GM23248 (cell line): ENCODE results near the gene PDE3B. TPM values are rescaled to one million over a fixed set of nuclear protein-coding genes. Genes with fewer than 3 reads are reported as not detected.

ENCODE experiments used
- DNase-seq: peaks from one replicate; pipeline ENCODE4 v3.0.0-alpha.2; 2015
- H2AFZ ChIP-seq: fragments of 200-600 bp; sonication (generic); 2 replicates; pipeline ENCODE4 v1.6.1; 2016; ENCODE audit warnings: antibody characterized with exemption
- H3F3A ChIP-seq: fragments of 200-600 bp; sonication (generic); 2 replicates; pipeline ENCODE4 v1.6.1; 2016; ENCODE audit warnings: mild to moderate bottlenecking, antibody characterized with exemption, mixed run types; ENCODE audit not compliant: insufficient read depth
- H3K27ac ChIP-seq: fragments of 200-600 bp; sonication (generic); 2 replicates; pipeline ENCODE4 v1.5.1; 2016; ENCODE audit warnings: mild to moderate bottlenecking
- H3K27me3 ChIP-seq: fragments of 200-600 bp; sonication (generic); replicated peaks from 2 replicates; pipeline ENCODE4 v1.6.1; 2016; ENCODE audit warnings: mild to moderate bottlenecking; ENCODE audit not compliant: insufficient read depth
- H3K36me3 ChIP-seq: fragments of 200-600 bp; sonication (generic); 2 replicates; pipeline ENCODE4 v1.6.1; 2016; ENCODE audit warnings: low read depth, mild to moderate bottlenecking
- H3K4me1 ChIP-seq: fragments of 200-600 bp; sonication (generic); 2 replicates; pipeline ENCODE4 v1.6.1; 2016; ENCODE audit warnings: mild to moderate bottlenecking; ENCODE audit not compliant: insufficient read depth
- H3K4me2 ChIP-seq: fragments of 200-600 bp; sonication (generic); one replicate; pipeline ENCODE4 v1.6.1; 2016; ENCODE audit warnings: mild to moderate bottlenecking; ENCODE audit not compliant: unreplicated experiment
- H3K4me3 ChIP-seq: fragments of 200-600 bp; sonication (generic); 2 replicates; pipeline ENCODE4 v1.5.1; 2016; ENCODE audit warnings: mild to moderate bottlenecking
- H3K79me2 ChIP-seq: fragments of 200-600 bp; sonication (generic); 2 replicates; pipeline ENCODE4 v1.6.1; 2016; ENCODE audit warnings: mild to moderate bottlenecking; ENCODE audit not compliant: insufficient read depth
- H3K9ac ChIP-seq: fragments of 200-600 bp; sonication (generic); 2 replicates; pipeline ENCODE4 v1.6.1; 2016; ENCODE audit warnings: mild to moderate bottlenecking
- H3K9me2 ChIP-seq: fragments of 200-600 bp; sonication (generic); 2 replicates; pipeline ENCODE4 v1.6.1; 2016; ENCODE audit warnings: mixed run types, mild to moderate bottlenecking, moderate library complexity; ENCODE audit not compliant: insufficient read depth
- H3K9me3 ChIP-seq: fragments of 200-600 bp; sonication (generic); one replicate; pipeline ENCODE4 v1.6.1; 2017; ENCODE audit warnings: low read depth
- H4K20me1 ChIP-seq: fragments of 200-600 bp; sonication (generic); 2 replicates; pipeline ENCODE4 v1.6.0; 2016; ENCODE audit not compliant: insufficient read depth
- EZH2 ChIP-seq: fragments of 200-600 bp; sonication (generic); IDR thresholded peaks from 2 replicates; pipeline ENCODE4 v1.6.1; 2018; ENCODE audit warnings: antibody characterized with exemption, mild to moderate bottlenecking; ENCODE audit not compliant: insufficient read depth, poor library complexity, severe bottlenecking
- EZH2phosphoT487 ChIP-seq: fragments of 200-600 bp; sonication (generic); IDR thresholded peaks from 2 replicates; pipeline ENCODE4 v1.6.1; 2018; ENCODE audit warnings: antibody characterized with exemption, moderate library complexity, mild to moderate bottlenecking, low read depth; ENCODE audit not compliant: insufficient read depth
- WGBS, 2 experiments: methylation state at CpG; one replicate each; pipeline ENCODE4 v1.1.6; 2015 to 2017; ENCODE audit warnings: low lambda C conversion rate in 2 of 2, low coverage in 1 of 2; ENCODE audit errors: missing lambda C conversion rate in 2 of 2; 5-methylcytosine and 5-hydroxymethylcytosine counted together
- in situ Hi-C: fragments of 300-500 bp; cut with MboI; formaldehyde crosslinking; loops from 2 replicates; pipeline ENCODE4 v1.15.0; 2020
- polyA plus RNA-seq: library from polyadenylated mRNA; unstranded; fragments of >200 nt; fragmentation: Nextera tagmentation; extraction: Ambion mirVana; gene quantifications from 2 replicates; pipeline ENCODE4 v1.2.1, GENCODE V29; 2016
- small RNA-seq: library from RNA; depleted of rRNA; stranded (forward); fragments of <200 nt; gene quantifications from one replicate; pipeline ENCODE3, GENCODE V24; 2014; ENCODE audit warnings: low read depth, low replicate concordance
- total RNA-seq: library from RNA; depleted of rRNA; stranded (reverse); fragments of >200 nt; shearing (Covaris generic); gene quantifications from 2 replicates; pipeline ENCODE4 v1.2.3, GENCODE V29; 2014; rRNA removed

The PDE3B gene
- total and polyA plus RNA-seq, 2 experiments from 2014 or later: not detected

GRCh38 chr11:14907411-14908213 lies 264.0 kb downstream of the PDE3B start:
- H3K4me1 ChIP-seq: no peaks in the 10 kb centered on the region; the same call in 1 of the 2 replicates
- no peaks in the 10 kb centered on the region for H3K9me3 ChIP-seq
- H3K4me3 ChIP-seq: no peak overlapping the region
- peaks cover 13% of the 10 kb centered on the region for H3K27me3 ChIP-seq
- no peak overlapping the region for H3K9ac ChIP-seq
- H2AFZ ChIP-seq: 0 out of 2 replicates have a peak overlapping the region, but pooled peaks have one; percentile 26
- H3K27ac ChIP-seq: no peak overlapping the region
- no peaks in the 10 kb centered on the region for H3K36me3 ChIP-seq
- H3K9me2 ChIP-seq: no peaks in the 10 kb centered on the region
- TF ChIP-seq EZH2phosphoT487: no peak
- no peak for TF ChIP-seq EZH2
- peaks cover 8% of the 10 kb centered on the region for H3F3A ChIP-seq
- in situ Hi-C loops: loop anchor here (25.0 kb wide), 1 partner anchor 370 kb away; no protein-coding TSS in a partner anchor
- no peaks in the 10 kb centered on the region for H3K79me2 ChIP-seq
- 21 to 22% methylated on average over 13 of the region's 13 CpGs for WGBS, 2 experiments
- H4K20me1 ChIP-seq: no peaks in the 10 kb centered on the region
- no peak overlapping the region for H3K4me2 ChIP-seq
- peak; percentile 69 for DNase-seq

- H3F3A ChIP-seq: peaks cover 8% of the 10 kb centered on the region
- no peaks in the 10 kb centered on the region for H3K9me3 ChIP-seq
- no peak overlapping the region for H3K4me3 ChIP-seq
- H2AFZ ChIP-seq: 0 out of 2 replicates have a peak overlapping the region, but pooled peaks have one; percentile 26
- TF ChIP-seq EZH2 (no peak), EZH2phosphoT487 (no peak)
- H3K9ac ChIP-seq: no peak overlapping the region
- no peaks in the 10 kb centered on the region for H4K20me1 ChIP-seq
- peaks cover 13% of the 10 kb centered on the region for H3K27me3 ChIP-seq
- no peak overlapping the region for H3K4me2 ChIP-seq
- H3K36me3 ChIP-seq: no peaks in the 10 kb centered on the region
- 14% methylated on average over 6 of the region's 6 CpGs for whole genome bisulfite sequencing, 2 experiments
- in situ Hi-C loops: loop anchor here (25.0 kb wide), 1 partner anchor 371 kb away; no protein-coding TSS in a partner anchor
- H3K79me2 ChIP-seq: no peaks in the 10 kb centered on the region
- no peaks in the 10 kb centered on the region; the same call in 1 of the 2 replicates for H3K4me1 ChIP-seq
- DNase-seq: peak; percentile 60
- H3K9me2 ChIP-seq: no peaks in the 10 kb centered on the region
- no peak overlapping the region for H3K27ac ChIP-seq
Measured at GRCh38 chr11:14908214-14908880, 264.7 kb downstream of the PDE3B start.

GRCh38 chr11:14914536-14914935 lies 270.9 kb downstream of the PDE3B start:
- H2AFZ ChIP-seq: no peak overlapping the region
- H3K36me3 ChIP-seq: no peaks in the 10 kb centered on the region
- H4K20me1 ChIP-seq: no peaks in the 10 kb centered on the region
- 61% methylated on average over 3 of the region's 3 CpGs for WGBS, 2 experiments
- H3K27me3 ChIP-seq: peaks cover 11% of the 10 kb centered on the region
- no peak overlapping the region for H3K4me2 ChIP-seq
- H3K9ac ChIP-seq: no peak overlapping the region
- H3K4me3 ChIP-seq: no peak overlapping the region
- no peak for DNase-seq
- H3K9me3 ChIP-seq: no peaks in the 10 kb centered on the region
- no peaks in the 10 kb centered on the region for H3K79me2 ChIP-seq
- H3K4me1 ChIP-seq: no peaks in the 10 kb centered on the region
- H3K9me2 ChIP-seq: no peaks in the 10 kb centered on the region
- TF ChIP-seq EZH2: no peak
- TF ChIP-seq EZH2phosphoT487: no peak
- in situ Hi-C loops: loop anchor here (10.0 to 25.0 kb wide), 2 partner anchors 160 to 377 kb away; partner anchors contain the start of gene CALCB
- H3F3A ChIP-seq: no peaks in the 10 kb centered on the region
- H3K27ac ChIP-seq: no peak overlapping the region

GRCh38 chr11:14916403-14916802 lies 272.8 kb downstream of the PDE3B start:
- DNase-seq: no peak
- H3K9me2 ChIP-seq: no peaks in the 10 kb centered on the region
- H3K4me3 ChIP-seq: no peak overlapping the region
- no peaks in the 10 kb centered on the region for H3K9me3 ChIP-seq
- H3K36me3 ChIP-seq: no peaks in the 10 kb centered on the region
- H3K27ac ChIP-seq: no peak overlapping the region
- in situ Hi-C loops: loop anchor here (10.0 to 25.0 kb wide), 2 partner anchors 158 to 379 kb away; partner anchors contain the start of gene CALCB
- H3K27me3 ChIP-seq: peaks cover 6% of the 10 kb centered on the region; the same call in 1 of the 2 replicates
- no peak overlapping the region for H3K4me2 ChIP-seq
- no peak overlapping the region for H2AFZ ChIP-seq
- H3F3A ChIP-seq: no peaks in the 10 kb centered on the region
- no peaks in the 10 kb centered on the region for H3K4me1 ChIP-seq
- no peak for TF ChIP-seq EZH2phosphoT487
- no peak for TF ChIP-seq EZH2
- H3K9ac ChIP-seq: no peak overlapping the region
- H4K20me1 ChIP-seq: no peaks in the 10 kb centered on the region
- H3K79me2 ChIP-seq: no peaks in the 10 kb centered on the region
- WGBS, 2 experiments: 38 to 55% methylated on average over 1 of the region's 1 CpG

Small RNA genes lying within 50 kb of the gene (small RNA-seq; reads per million reads assigned to genes)
- gene CALCP: not detected

Other genes with a start within 250 kb of the PDE3B start
- 302 and 366 TPM in 2 replicates for gene COPB1, start 144.0 kb upstream of the PDE3B start, total RNA-seq
- gene COPB1, start 144.0 kb upstream of the PDE3B start, polyA plus RNA-seq: 192 and 199 TPM in 2 replicates
- gene PSMA1, start 123.4 kb upstream of the PDE3B start, total RNA-seq: 159 and 175 TPM in 2 replicates
- 285 and 303 TPM in 2 replicates for gene PSMA1, start 123.4 kb upstream of the PDE3B start, polyA plus RNA-seq
- gene CYP2R1, start 248.4 kb downstream of the PDE3B start, total RNA-seq: 8.2 and 25.7 TPM in 2 replicates
- gene CYP2R1, start 248.4 kb downstream of the PDE3B start, polyA plus RNA-seq: 4.2 and 5.3 TPM in 2 replicates